Activated naive CD4-positive, alpha-beta T cell (primary cell): ENCODE results near the gene ADGRB3.
"Not testable (repeated sequence)": the region's sequence is repeated elsewhere in the genome, so short reads cannot be mapped to it uniquely, and the experiment has no call there.

Experiments used
- DNase-seq, 4 experiments: peaks; one replicate each; lab custom pipeline; 2025; lab: John Stamatoyannopoulos, UW

Gene ADGRB3

GRCh38 chr6:69432168-69432567 lies 797.1 kb downstream of the ADGRB3 start:
- not testable (repeated sequence) for DNase-seq

GRCh38 chr6:69433116-69433515 lies 798.0 kb downstream of the ADGRB3 start:
- DNase-seq: not testable (repeated sequence)

GRCh38 chr6:69438113-69438512 lies 803.0 kb downstream of the ADGRB3 start:
- DNase-seq: no peak
